GM12864 (cell line): ENCODE results near the gene ARID4A.

Experiments
- DNase-seq: peaks from one replicate; pipeline ENCODE4 v3.0.0-alpha.2; 2011; ENCODE audit warnings: low read depth
- H3K4me3 ChIP-seq: 2 replicates; pipeline ENCODE4 v1.5.1; 2011; ENCODE audit warnings: mild to moderate bottlenecking, low read depth, low read length, control low read depth
- TF ChIP-seq, protein P1 (sequence below): IDR thresholded peaks from 2 replicates; pipeline ENCODE4 v1.5.1; 2011; ENCODE audit warnings: low read depth, mild to moderate bottlenecking, moderate library complexity, low read length, control low read depth, inconsistent platforms; ENCODE audit errors: missing control alignments

ARID4A gene

DNA sequence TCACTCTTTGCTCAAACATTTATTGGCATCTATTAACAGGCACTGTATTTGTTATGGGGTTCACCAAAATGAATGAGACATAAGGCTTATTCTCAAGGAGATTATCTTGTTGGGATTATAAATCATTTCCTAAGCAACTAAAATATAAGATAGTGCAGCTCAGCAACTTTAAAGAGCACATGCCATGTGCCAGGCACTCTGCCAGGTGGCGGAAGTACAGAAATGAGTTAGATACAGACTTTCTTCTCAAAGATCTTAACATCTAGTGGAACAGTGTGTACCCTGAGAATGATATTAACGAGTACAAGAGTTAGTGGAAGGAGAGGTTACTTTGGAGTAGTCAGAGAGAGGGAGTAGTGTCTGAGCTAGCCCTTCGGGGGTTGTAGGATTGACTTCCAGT lies 68.9 kb downstream of the ARID4A start:
- TF ChIP-seq, protein P1, sequence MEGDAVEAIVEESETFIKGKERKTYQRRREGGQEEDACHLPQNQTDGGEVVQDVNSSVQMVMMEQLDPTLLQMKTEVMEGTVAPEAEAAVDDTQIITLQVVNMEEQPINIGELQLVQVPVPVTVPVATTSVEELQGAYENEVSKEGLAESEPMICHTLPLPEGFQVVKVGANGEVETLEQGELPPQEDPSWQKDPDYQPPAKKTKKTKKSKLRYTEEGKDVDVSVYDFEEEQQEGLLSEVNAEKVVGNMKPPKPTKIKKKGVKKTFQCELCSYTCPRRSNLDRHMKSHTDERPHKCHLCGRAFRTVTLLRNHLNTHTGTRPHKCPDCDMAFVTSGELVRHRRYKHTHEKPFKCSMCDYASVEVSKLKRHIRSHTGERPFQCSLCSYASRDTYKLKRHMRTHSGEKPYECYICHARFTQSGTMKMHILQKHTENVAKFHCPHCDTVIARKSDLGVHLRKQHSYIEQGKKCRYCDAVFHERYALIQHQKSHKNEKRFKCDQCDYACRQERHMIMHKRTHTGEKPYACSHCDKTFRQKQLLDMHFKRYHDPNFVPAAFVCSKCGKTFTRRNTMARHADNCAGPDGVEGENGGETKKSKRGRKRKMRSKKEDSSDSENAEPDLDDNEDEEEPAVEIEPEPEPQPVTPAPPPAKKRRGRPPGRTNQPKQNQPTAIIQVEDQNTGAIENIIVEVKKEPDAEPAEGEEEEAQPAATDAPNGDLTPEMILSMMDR, result no peak
- H3K4me3 ChIP-seq, result no peak overlapping the region
- DNase-seq, result no peak

DNA sequence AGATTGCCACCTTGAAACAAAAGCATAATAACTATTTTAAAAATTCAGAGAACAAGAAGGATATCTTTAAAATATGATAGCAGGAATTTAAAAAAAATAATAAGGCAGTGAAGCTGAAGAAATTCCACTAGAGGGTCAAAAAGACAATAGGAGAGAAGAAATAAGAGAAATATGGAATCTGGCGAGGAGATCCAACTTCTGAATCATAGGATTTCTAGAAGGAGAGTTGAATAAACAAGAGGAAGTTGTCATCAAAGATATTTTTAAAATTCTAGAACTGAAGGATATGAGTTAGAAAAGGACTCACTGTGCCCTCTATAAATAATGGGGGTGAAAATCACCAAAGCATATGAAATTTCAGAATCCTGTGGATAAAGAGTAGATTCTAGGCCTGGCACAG lies 70.6 kb downstream of the ARID4A start:
- TF ChIP-seq, protein P1, result no peak
- DNase-seq, result no peak
- no peak overlapping the region for H3K4me3 ChIP-seq

DNA sequence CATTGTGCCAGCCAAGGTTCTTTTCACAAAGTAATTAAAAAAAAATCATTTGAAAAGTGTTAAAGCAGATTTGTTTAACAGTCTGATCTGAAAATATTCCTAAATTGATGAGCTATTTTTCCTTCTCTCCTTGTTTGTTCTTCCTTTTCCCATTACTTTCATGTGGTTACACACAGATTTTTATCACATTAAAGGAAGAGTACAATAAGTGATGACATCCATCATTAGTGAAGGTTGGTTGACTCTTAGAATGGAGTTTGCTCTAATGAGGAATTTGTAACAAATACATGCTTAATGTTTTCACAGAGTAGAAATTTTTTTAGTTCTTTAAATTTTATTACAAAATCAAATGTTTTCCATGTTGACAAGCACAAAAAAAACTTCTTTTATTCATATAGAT lies 78.4 kb downstream of the ARID4A start:
- no peak overlapping the region for H3K4me3 ChIP-seq

DNA sequence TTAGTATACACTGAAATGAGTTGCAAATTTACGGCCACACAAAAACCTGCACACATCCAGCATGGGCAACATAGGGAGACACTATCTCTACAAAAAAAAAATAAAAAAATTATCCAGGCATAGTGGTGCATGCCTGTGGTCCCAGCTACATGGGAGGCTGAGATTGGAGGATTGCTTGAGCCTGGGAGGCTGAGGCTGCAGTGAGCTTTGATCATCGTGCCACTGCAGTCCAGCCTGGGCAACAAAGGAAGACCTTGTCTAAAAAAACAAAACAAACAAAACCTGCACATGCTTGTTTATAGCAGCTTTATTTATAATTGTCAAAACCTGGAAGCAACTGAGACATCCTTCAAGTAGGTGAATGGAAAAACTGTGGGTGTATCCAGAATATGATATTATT lies 92.5 kb downstream of the ARID4A start:
- TF ChIP-seq, protein P1, result no peak
- H3K4me3 ChIP-seq, result no peak overlapping the region
- DNase-seq, result no peak

More for the DNA sequence above, 78.4 kb downstream of the ARID4A start:
- TF ChIP-seq, protein P1, result no peak
- no peak for DNase-seq

DNA sequence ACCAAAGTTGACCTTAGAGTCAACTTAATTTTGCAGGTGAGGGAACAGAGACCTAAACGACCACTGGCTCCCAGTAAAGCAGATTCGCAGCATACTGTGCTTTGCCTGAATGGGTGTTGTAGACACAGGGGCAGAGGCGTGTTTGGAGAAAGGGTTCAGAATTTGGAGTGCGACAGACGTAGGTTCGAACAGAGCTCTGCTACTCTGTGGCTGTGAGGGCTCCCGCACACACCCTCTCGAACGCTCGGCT lies 97.1 kb downstream of the ARID4A start:
- TF ChIP-seq, protein P1, result no peak
- peak overlapping the region; percentile 49 for H3K4me3 ChIP-seq

DNA sequence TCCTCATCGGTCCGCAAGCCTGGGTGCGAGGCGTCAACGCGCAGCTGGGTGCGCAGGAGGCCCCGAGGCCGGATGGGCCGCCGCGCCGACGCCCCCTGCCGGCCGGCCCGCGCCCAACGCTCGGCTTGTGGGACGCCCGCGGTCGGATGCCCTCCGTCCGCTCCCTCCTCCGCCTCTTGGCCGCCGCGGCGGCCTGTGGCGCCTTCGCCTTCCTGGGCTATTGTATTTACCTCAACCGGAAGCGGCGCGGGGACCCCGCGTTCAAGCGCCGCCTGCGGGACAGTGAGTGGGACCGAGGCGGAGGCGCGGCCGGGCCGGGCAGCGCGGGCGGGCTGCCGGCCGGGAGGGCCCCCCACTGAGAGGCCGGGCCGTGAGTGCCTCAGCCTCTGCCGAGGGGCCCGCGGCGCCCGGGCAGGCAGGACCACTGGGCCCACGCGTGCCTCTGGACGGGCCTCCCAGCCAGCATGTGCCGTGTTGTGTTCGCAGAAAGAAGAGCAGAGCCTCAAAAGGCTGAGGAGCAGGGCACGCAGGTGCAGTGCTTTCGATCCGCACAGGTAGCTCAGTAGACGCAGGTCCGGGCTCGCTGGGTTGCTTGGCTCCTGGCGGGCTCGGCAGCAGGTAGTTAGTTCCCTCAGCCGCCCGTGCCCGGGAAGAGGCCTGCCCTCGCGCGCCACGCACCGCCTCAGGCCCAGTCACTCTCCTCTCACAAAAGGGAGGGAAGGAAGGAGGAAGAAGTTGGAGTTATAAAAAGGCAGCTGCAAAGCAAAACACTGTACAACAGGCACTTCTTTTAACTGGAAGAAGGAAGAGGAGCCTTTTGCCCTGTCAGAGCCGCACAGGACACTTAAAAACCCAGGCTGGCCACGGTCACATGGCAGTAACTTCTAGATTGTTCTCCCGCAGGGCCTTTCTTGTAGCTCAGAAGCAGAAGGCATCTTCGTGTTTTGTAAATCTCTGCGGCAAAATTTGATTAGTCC lies 97.7 kb downstream of the ARID4A start, which contains the start of gene TOMM20L:
TSS of gene TOMM20L (plus strand) at position 119 of the 977 bp plus-strand sequence. CDS start at position 147, 28 bp downstream.
- DNase-seq, result peak; percentile 26
- H3K4me3 ChIP-seq, result peak within 1 kb of the TSS; percentile 49
- TF ChIP-seq, protein P1, result peak; percentile 78

More for the DNA sequence above, 97.1 kb downstream of the ARID4A start:
- DNase-seq, result no peak
